AG04450 (cell line): ENCODE measurements around the gene LETM1. TPM values are rescaled to one million over a fixed set of nuclear protein-coding genes. Genes with fewer than 3 reads are reported as not detected.
A peak's percentile ranks its signal among the peaks of the same experiment; 100 is the strongest.

Source experiments
- CTCF ChIA-PET: fragments of 300-600, 350-600 bp; formaldehyde crosslinking; extraction: SDS; loops from one replicate; lab custom pipeline; 2022; ENCODE audit warnings: antibody characterized with exemption, inconsistent platforms; lab: Charles Lee
- POLR2A ChIA-PET: fragments of 350-600 bp; formaldehyde crosslinking; extraction: SDS; loops from one replicate; lab custom pipeline; 2021; ENCODE audit warnings: antibody characterized with exemption, inconsistent platforms; lab: Yijun Ruan, JAX
- DNase-seq: peaks from one replicate; pipeline ENCODE4 v3.0.0-alpha.2; 2011; ENCODE audit warnings: low read depth, low spot score
- H3K27ac ChIP-seq: one replicate; pipeline ENCODE4 v1.5.1; 2012; ENCODE audit warnings: low read depth, low read length, control low read depth
- H3K27me3 ChIP-seq: one replicate; pipeline ENCODE4 v1.6.0; 2012; ENCODE audit warnings: low read length; ENCODE audit not compliant: control insufficient read depth, insufficient read depth
- H3K4me3 ChIP-seq: 2 replicates; pipeline ENCODE4 v1.5.1; 2011; ENCODE audit warnings: mild to moderate bottlenecking, low read depth, low read length, control low read depth
- H3K9me3 ChIP-seq: 2 replicates; pipeline ENCODE4 v1.5.1; 2012; ENCODE audit warnings: low read length; ENCODE audit not compliant: control insufficient read depth, insufficient read depth
- CTCF ChIP-seq: IDR thresholded peaks from 2 replicates; pipeline ENCODE4 v1.5.1; 2011; ENCODE audit warnings: low read depth, low read length, control low read depth, inconsistent platforms
- polyA plus RNA-seq: library from polyadenylated mRNA; depleted of rRNA; stranded (reverse); fragments of >200 nt; gene quantifications from 2 replicates; pipeline ENCODE4 v1.2.3, GENCODE V29; 2011

LETM1 gene
- polyA plus RNA-seq, 1 experiment = 11.9 TPM

- POLR2A ChIA-PET = no interaction called here
- CTCF ChIA-PET = interaction anchor here (3.1 kb wide), 1 partner anchor 14 kb away, joined by 20 read pairs; no protein-coding TSS in a partner anchor
- no peak for TF ChIP-seq CTCF
- peaks cover 6% of the 10 kb centered on the region; the same call in 1 of the 2 replicates for H3K9me3 ChIP-seq
- H3K27ac ChIP-seq = no peak overlapping the region
- no peak overlapping the region for H3K4me3 ChIP-seq
- H3K27me3 ChIP-seq = no peaks in the 10 kb centered on the region
- no peak for DNase-seq
Observed at GRCh38 chr4:1885414-1885813, 29.5 kb upstream of the LETM1 start.

- DNase-seq = no peak
- no peak for TF ChIP-seq CTCF
- Histone ChIP-seq H3K27ac (no peak overlapping the region), H3K27me3 (no peaks in the 10 kb centered on the region), H3K9me3 (peaks cover 6% of the 10 kb centered on the region; the same call in 1 of the 2 replicates), H3K4me3 (no peak overlapping the region)
- ChIA-PET POLR2A (no interaction called here), CTCF (interaction anchor here (0.6 to 1.0 kb wide), 3 partner anchors 10 to 29 kb away, joined by 3 to 7 read pairs (median 4); no protein-coding TSS in a partner anchor)
Observed at GRCh38 chr4:1883583-1883982, 27.6 kb upstream of the LETM1 start.

- ChIA-PET POLR2A (no interaction called here), CTCF (interaction anchor here (3.0 kb wide), 1 partner anchor 17 kb away, joined by 12 read pairs; no protein-coding TSS in a partner anchor)
- TF ChIP-seq CTCF = no peak
Observed at GRCh38 chr4:1882850-1883271, 26.9 kb upstream of the LETM1 start.

GRCh38 chr4:1880332-1880731 is 24.4 kb upstream of the LETM1 start:
- Histone ChIP-seq H3K4me3 (no peak overlapping the region), H3K27ac (no peak overlapping the region), H3K27me3 (no peaks in the 10 kb centered on the region), H3K9me3 (no peaks in the 10 kb centered on the region)
- no peak for TF ChIP-seq CTCF
- no peak for DNase-seq
- ChIA-PET POLR2A (interaction anchor here (1.3 kb wide), 1 partner anchor 9 kb away, joined by 3 read pairs; the partner anchor contains the start of gene NSD2), CTCF (interaction anchor here (3.0 kb wide), 1 partner anchor 19 kb away, joined by 12 read pairs; no protein-coding TSS in a partner anchor)

More at GRCh38 chr4:1882850-1883271, 26.9 kb upstream of the LETM1 start:
- DNase-seq = no peak
- Histone ChIP-seq H3K4me3 (no peak overlapping the region), H3K27ac (no peak overlapping the region), H3K9me3 (peaks cover 6% of the 10 kb centered on the region; the same call in 1 of the 2 replicates), H3K27me3 (no peaks in the 10 kb centered on the region)

GRCh38 chr4:1879485-1879884 is 23.5 kb upstream of the LETM1 start:
- peak overlapping the region; percentile 31 for H3K27ac ChIP-seq
- ChIA-PET POLR2A (no interaction called here), CTCF (interaction anchor here (1.0 kb wide), 1 partner anchor 18 kb away, joined by 3 read pairs; no protein-coding TSS in a partner anchor)
- TF ChIP-seq CTCF = no peak
- no peaks in the 10 kb centered on the region for H3K27me3 ChIP-seq
- H3K9me3 ChIP-seq = no peaks in the 10 kb centered on the region
- H3K4me3 ChIP-seq = no peak overlapping the region
- DNase-seq = no peak
